Stimulated activated CD8-positive, alpha-beta memory T cell treated with anti-CD3 and anti-CD28 coated beads, Interleukin-7, amount 100 ng/mL, for 48 hours (primary cell): ENCODE measurements around the gene RNF144B.

Experiments
- DNase-seq, 2 donors: peaks; one replicate each; pipeline ENCODE4 v3.0.0-alpha.2; 2020; ENCODE audit warnings: low read depth in 1 of 2; ENCODE audit errors: extremely low read depth in 1 of 2

The RNF144B gene

GRCh38 chr6:18478610-18479009 lies 91.5 kb downstream of the RNF144B start:
- no peak for DNase-seq

- no peak for DNase-seq
These were observed 94.7 kb downstream of the RNF144B start for GRCh38 chr6:18481870-18482269.

- DNase-seq = no peak
These were observed 98.7 kb downstream of the RNF144B start for GRCh38 chr6:18485660-18486435.

- DNase-seq = no peak
These were observed 100.9 kb downstream of the RNF144B start for GRCh38 chr6:18488004-18488403.

GRCh38 chr6:18488526-18489270 lies 101.5 kb downstream of the RNF144B start:
- DNase-seq = no peak

GRCh38 chr6:18489335-18489734 lies 102.2 kb downstream of the RNF144B start:
- no peak for DNase-seq

- no peak for DNase-seq
These were observed 104.3 kb downstream of the RNF144B start for GRCh38 chr6:18491308-18492045.

- DNase-seq = no peak
These were observed 105.8 kb downstream of the RNF144B start for GRCh38 chr6:18492972-18493371.

GRCh38 chr6:18493382-18493891 lies 106.3 kb downstream of the RNF144B start:
- DNase-seq = no peak

- DNase-seq = no peak
These were observed 106.8 kb downstream of the RNF144B start for GRCh38 chr6:18493925-18494324.

- no peak for DNase-seq
These were observed 108.1 kb downstream of the RNF144B start for GRCh38 chr6:18495236-18495635.

GRCh38 chr6:18496462-18496861 lies 109.3 kb downstream of the RNF144B start:
- no peak for DNase-seq

GRCh38 chr6:18497006-18497405 lies 109.9 kb downstream of the RNF144B start:
- DNase-seq = no peak

GRCh38 chr6:18498408-18498807 lies 111.3 kb downstream of the RNF144B start:
- DNase-seq = no peak

- no peak for DNase-seq
These were observed 113.9 kb downstream of the RNF144B start for GRCh38 chr6:18500921-18501662.

GRCh38 chr6:18501663-18502013 lies 114.5 kb downstream of the RNF144B start:
- no peak for DNase-seq

GRCh38 chr6:18503206-18503592 lies 116.0 kb downstream of the RNF144B start:
- no peak for DNase-seq

GRCh38 chr6:18503593-18504231 lies 116.6 kb downstream of the RNF144B start:
- no peak for DNase-seq

- DNase-seq = no peak
These were observed 117.1 kb downstream of the RNF144B start for GRCh38 chr6:18504232-18504596.

- DNase-seq = no peak
These were observed 119.3 kb downstream of the RNF144B start for GRCh38 chr6:18506382-18507017.
